Measurements from ENCODE around the gene UPF3A. TPM values are rescaled to one million over a fixed set of nuclear protein-coding genes. Genes with fewer than 3 reads are reported as not detected.

Gene UPF3A
- total and polyA plus RNA-seq, 2 of the 4 experiments (the other 2 are of a cell fraction) = 11.7 to 51.6 TPM

DNA sequence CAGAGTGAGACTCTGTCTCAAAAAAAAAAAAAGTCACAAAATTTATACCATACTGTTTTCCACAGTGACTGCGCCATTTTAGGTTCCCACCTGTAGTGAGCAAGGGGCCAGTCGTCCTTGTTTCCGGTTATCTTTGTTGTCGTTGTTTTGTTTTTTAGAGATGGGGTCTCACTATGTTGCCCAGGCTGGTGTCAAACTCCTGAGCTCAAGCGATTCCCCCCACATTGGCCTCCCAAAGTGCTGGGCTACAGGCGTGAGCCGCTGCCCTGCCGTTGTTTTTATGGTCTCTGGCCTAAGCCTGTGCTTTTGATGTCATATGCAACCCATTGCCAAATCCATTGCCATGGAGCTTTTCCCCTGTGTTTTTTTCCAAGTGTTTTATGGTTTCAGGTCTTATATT is 3.3 kb downstream of the UPF3A start:
- ATAC-seq (ENCODE audit: low read depth) = no peak
- peaks cover 28 to 56% of the 10 kb centered on the region in 2 experiments for H3K79me1 ChIP-seq (ENCODE audit: low read depth in 1 of 2, low read length in 2 of 2)
- H4K20me1 ChIP-seq (ENCODE audit: insufficient read depth, low read length) = peaks cover 7% of the 10 kb centered on the region; the same call in 1 of the 2 replicates
- no peak overlapping the region for H3K4me3 ChIP-seq (ENCODE audit: insufficient read depth, low read depth, low read length)
- H4K8ac ChIP-seq (ENCODE audit: low read depth in 2 of 2, low read length in 2 of 2) = no peak overlapping the region
- H3K14ac ChIP-seq (replicated peaks; ENCODE audit: low read depth, low read length) = no peak overlapping the region
- peaks cover 25% of the 10 kb centered on the region for H3K36me3 ChIP-seq (ENCODE audit: control insufficient read depth, insufficient read depth, low read length)
- no peak overlapping the region for H2AFZ ChIP-seq (replicated peaks; ENCODE audit: low read length, poor library complexity)
- no TSS peak for BruUV-seq (replicated peaks)
- peaks cover 17% of the 10 kb centered on the region for H3K9me1 ChIP-seq (ENCODE audit: insufficient read depth, low read length)
- H2BK15ac ChIP-seq (ENCODE audit: low read depth, low read length) = no peak overlapping the region
- H3K9me3 ChIP-seq (ENCODE audit: control insufficient read depth, insufficient read depth, low read length) = no peaks in the 10 kb centered on the region
- no peak overlapping the region for H3K9ac ChIP-seq (ENCODE audit: low read depth, low read length)
- no peak for DNase-seq
- no peak overlapping the region for H3K27ac ChIP-seq (ENCODE audit: insufficient read depth, low read length)
- no peak overlapping the region for H2AK9ac ChIP-seq (replicated peaks; ENCODE audit: low read depth, low read length, poor library complexity)
- ChIA-PET POLR2A (ENCODE audit: unreplicated experiment) (no interaction called here), CTCF (interaction anchor here (0.7 kb wide), 1 partner anchor 26 kb away, joined by 3 read pairs; no protein-coding TSS in a partner anchor)
- H2BK5ac ChIP-seq (ENCODE audit: low read depth, low read length, poor library complexity, severe bottlenecking) = no peak overlapping the region
- dilution Hi-C loops (cut with HindIII; ENCODE audit: low sequenced_read_pairs, unreplicated experiment) = no loop called here
- no peak overlapping the region for H4K91ac ChIP-seq (ENCODE audit: insufficient read depth, low read depth, low read length)
- no peak overlapping the region for H3K18ac ChIP-seq (ENCODE audit: low read depth, low read length)
- no peak overlapping the region for H2BK120ac ChIP-seq (ENCODE audit: low read depth, low read length)
- H3K4me1 ChIP-seq (ENCODE audit: control insufficient read depth, insufficient read depth, low read length) = peaks cover 4% of the 10 kb centered on the region
- H3K4ac ChIP-seq (ENCODE audit: low read depth, low read length) = no peak overlapping the region
- H3K23ac ChIP-seq (ENCODE audit: low read depth, low read length) = no peak overlapping the region
- in situ Hi-C loops (cut with MboI; ENCODE audit: low sequenced_read_pairs) = no loop called here
- no CpG with 5 or more reads among the region's 8 CpGs for WGBS, 2 experiments (ENCODE audit: extremely low coverage in 2 of 2, insufficient read length in 1 of 2)
- H3K4me2 ChIP-seq (ENCODE audit: low read depth, low read length) = no peak overlapping the region
- TF ChIP-seq RCOR1 (IDR thresholded peaks at IDR 0.05; ENCODE audit: insufficient replicate concordance, low read length) = no peak
- TF ChIP-seq FOS (IDR thresholded peaks at IDR 0.05; ENCODE audit: low read depth, low read length) = no peak
- TF ChIP-seq CHD1 (IDR thresholded peaks at IDR 0.05; ENCODE audit: low read depth, low read length) = no peak
- TF ChIP-seq, protein P1, sequence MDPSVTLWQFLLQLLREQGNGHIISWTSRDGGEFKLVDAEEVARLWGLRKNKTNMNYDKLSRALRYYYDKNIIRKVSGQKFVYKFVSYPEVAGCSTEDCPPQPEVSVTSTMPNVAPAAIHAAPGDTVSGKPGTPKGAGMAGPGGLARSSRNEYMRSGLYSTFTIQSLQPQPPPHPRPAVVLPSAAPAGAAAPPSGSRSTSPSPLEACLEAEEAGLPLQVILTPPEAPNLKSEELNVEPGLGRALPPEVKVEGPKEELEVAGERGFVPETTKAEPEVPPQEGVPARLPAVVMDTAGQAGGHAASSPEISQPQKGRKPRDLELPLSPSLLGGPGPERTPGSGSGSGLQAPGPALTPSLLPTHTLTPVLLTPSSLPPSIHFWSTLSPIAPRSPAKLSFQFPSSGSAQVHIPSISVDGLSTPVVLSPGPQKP (IDR thresholded peaks at IDR 0.05; ENCODE audit: borderline replicate concordance, low read depth, low read length) = no peak
- no peak for TF ChIP-seq POLR2A (IDR thresholded peaks at IDR 0.05; ENCODE audit: low read depth, low read length)
- intact Hi-C loops (cut with micrococcal nuclease) = no loop called here
- no peaks in the 10 kb centered on the region for H3K27me3 ChIP-seq (ENCODE audit: control insufficient read depth, insufficient read depth, low read length)
- no peak overlapping the region for H2AK5ac ChIP-seq (ENCODE audit: low read depth, low read length)
- no peak overlapping the region for H4K5ac ChIP-seq (ENCODE audit: low read depth, low read length)
- H3K56ac ChIP-seq (ENCODE audit: extremely low read depth, insufficient read depth, low read length) = no peak overlapping the region
- H2BK20ac ChIP-seq (ENCODE audit: low read depth, low read length) = no peak overlapping the region
